Thyroid gland (tissue), 4 donors: ENCODE measurements around the gene SLC51B. TPM values are rescaled to one million over a fixed set of nuclear protein-coding genes. Genes with fewer than 3 reads are reported as not detected.

Source experiments
- DNase-seq, 2 donors: peaks; one replicate each; pipeline ENCODE4 v3.0.0-alpha.2; 2019
- H3K27ac ChIP-seq, 3 donors: fragments of 200-600 bp; sonication (generic); 1 replicate in 2 of 3; 2 replicates in 1 of 3; pipeline ENCODE4 v1.5.1; 2016 to 2019; ENCODE audit warnings: mild to moderate bottlenecking in 1 of 3, moderate library complexity in 1 of 3
- H3K27me3 ChIP-seq: fragments of 200-600 bp; sonication (generic); one replicate; pipeline ENCODE4 v1.5.1; 2019
- H3K36me3 ChIP-seq, 2 donors: fragments of 200-600 bp; sonication (generic); one replicate each; pipeline ENCODE4 v1.5.1; 2016 to 2019
- H3K4me1 ChIP-seq, 2 donors: fragments of 200-600 bp; sonication (generic); one replicate each; pipeline ENCODE4 v1.5.1; 2017 to 2019
- H3K4me3 ChIP-seq, 3 donors: fragments of 200-600 bp; sonication (generic); replicated peaks in 1 of 3; 1 replicate in 2 of 3; 2 replicates in 1 of 3; pipeline ENCODE4 v1.5.1; 2016; ENCODE audit warnings: mild to moderate bottlenecking in 1 of 3
- H3K9me3 ChIP-seq: fragments of 200-600 bp; sonication (generic); one replicate; pipeline ENCODE4 v1.5.1; 2017
- CTCF ChIP-seq, 6 experiments: fragments of 200-600 bp in 3 of 6; fragments of 450-650 bp in 3 of 6; sonication (generic) in 3 of 6; IDR thresholded peaks; one replicate each; pipeline ENCODE4 v1.5.1; 2016 to 2019; ENCODE audit warnings: antibody characterized with exemption in 6 of 6, mild to moderate bottlenecking in 2 of 6, inconsistent platforms in 1 of 6, moderate library complexity in 1 of 6
- POLR2A ChIP-seq, 2 donors: fragments of 450-650 bp; IDR thresholded peaks; one replicate each; pipeline ENCODE4 v1.6.1; 2017; ENCODE audit warnings: antibody characterized with exemption in 2 of 2, mild to moderate bottlenecking in 2 of 2, moderate library complexity in 1 of 2
- WGBS, 2 donors: methylation state at CpG; one replicate each; pipeline ENCODE4 v1.1.5; 2017; 5-methylcytosine and 5-hydroxymethylcytosine counted together
- intact Hi-C: fragments of 100-400 bp; cut with DNase I; formaldehyde crosslinking; loops from one replicate; pipeline ENCODE4 v1.15.1; 2023
- total RNA-seq, 4 donors: library from RNA; depleted of rRNA; stranded (reverse); fragments of >200 nt; gene quantifications; one replicate each; pipeline ENCODE4 v1.2.3, GENCODE V29; 2016

SLC51B gene
- total RNA-seq, 4 donors from 2014 or later: not detected

GRCh38 chr15:65062061-65062460, 16.9 kb downstream of the SLC51B start:
- WGBS, 2 donors: 86 to 87% methylated on average over 5 of the region's 5 CpGs
- intact Hi-C loops: no loop called here
- H3K4me3 ChIP-seq: no peak overlapping the region
- no peaks in the 10 kb centered on the region for H3K9me3 ChIP-seq
- no peak for DNase-seq
- TF ChIP-seq CTCF (IDR thresholded peaks at IDR 0.05): no peak
- H3K27ac ChIP-seq: no peak overlapping the region
- H3K36me3 ChIP-seq: no peaks in the 10 kb centered on the region
- H3K4me1 ChIP-seq: peaks cover 0 to 4% of the 10 kb centered on the region in 2 donors
- H3K27me3 ChIP-seq: no peaks in the 10 kb centered on the region

GRCh38 chr15:65062726-65063125, 17.5 kb downstream of the SLC51B start:
- intact Hi-C loops: no loop called here
- TF ChIP-seq POLR2A (IDR thresholded peaks at IDR 0.05): no peak
- no peak for TF ChIP-seq CTCF (IDR thresholded peaks at IDR 0.05)
- H3K9me3 ChIP-seq: no peaks in the 10 kb centered on the region
- H3K4me3 ChIP-seq: no peak overlapping the region
- no peak for DNase-seq
- H3K36me3 ChIP-seq: no peaks in the 10 kb centered on the region
- H3K27ac ChIP-seq: no peak overlapping the region
- no peaks in the 10 kb centered on the region for H3K27me3 ChIP-seq
- H3K4me1 ChIP-seq: peaks cover 0 to 8% of the 10 kb centered on the region in 2 donors
- 85 to 86% methylated on average over 4 to 5 of the region's 5 CpGs for WGBS, 2 donors

- Histone ChIP-seq H3K27me3 (no peaks in the 10 kb centered on the region), H3K4me3 (no peak overlapping the region), H3K9me3 (no peaks in the 10 kb centered on the region), H3K36me3 (no peaks in the 10 kb centered on the region), H3K27ac (peak overlapping the region in 1 of 3 donors; percentile 69), H3K4me1 (peaks cover 8 to 31% of the 10 kb centered on the region in 2 donors)
- TF ChIP-seq CTCF (IDR thresholded peaks at IDR 0.05) (no peak), POLR2A (IDR thresholded peaks at IDR 0.05) (no peak)
- intact Hi-C loops: no loop called here
- no peak for DNase-seq
- 57 to 74% methylated on average over 3 of the region's 3 CpGs for WGBS, 2 donors
Measured at GRCh38 chr15:65066001-65066634, 20.9 kb downstream of the SLC51B start.

- intact Hi-C loops: no loop called here
- Histone ChIP-seq H3K4me1 (peaks cover 12 to 36% of the 10 kb centered on the region in 2 donors), H3K9me3 (no peaks in the 10 kb centered on the region), H3K36me3 (no peaks in the 10 kb centered on the region), H3K27ac (peak overlapping the region in 2 of 3 donors; percentile 11 to 69), H3K4me3 (peak overlapping the region in 1 of 3 donors; percentile 34), H3K27me3 (no peaks in the 10 kb centered on the region)
- TF ChIP-seq CTCF (IDR thresholded peaks at IDR 0.05) (no peak), POLR2A (IDR thresholded peaks at IDR 0.05) (no peak)
- DNase-seq: no peak
- 51 to 56% methylated on average over 9 of the region's 9 CpGs for WGBS, 2 donors
Measured at GRCh38 chr15:65066635-65067316, 21.6 kb downstream of the SLC51B start.

GRCh38 chr15:65067317-65067644, 22.1 kb downstream of the SLC51B start:
- Histone ChIP-seq H3K4me3 (peak overlapping the region in 2 of 3 donors; percentile 2 to 34), H3K27me3 (no peaks in the 10 kb centered on the region), H3K36me3 (no peaks in the 10 kb centered on the region), H3K9me3 (no peaks in the 10 kb centered on the region), H3K27ac (peak overlapping the region in 2 of 3 donors; percentile 11 to 69), H3K4me1 (peaks cover 15 to 42% of the 10 kb centered on the region in 2 donors)
- intact Hi-C loops: no loop called here
- 30 to 32% methylated on average over 8 of the region's 8 CpGs for WGBS, 2 donors
- DNase-seq: no peak
- TF ChIP-seq POLR2A (IDR thresholded peaks at IDR 0.05) (no peak), CTCF (IDR thresholded peaks at IDR 0.05) (no peak)
